ENCODE results near the gene RHPN2.
"Not testable (repeated sequence)": the region's sequence is repeated elsewhere in the genome, so short reads cannot be mapped to it uniquely, and the experiment has no call there.

Gene RHPN2

DNA sequence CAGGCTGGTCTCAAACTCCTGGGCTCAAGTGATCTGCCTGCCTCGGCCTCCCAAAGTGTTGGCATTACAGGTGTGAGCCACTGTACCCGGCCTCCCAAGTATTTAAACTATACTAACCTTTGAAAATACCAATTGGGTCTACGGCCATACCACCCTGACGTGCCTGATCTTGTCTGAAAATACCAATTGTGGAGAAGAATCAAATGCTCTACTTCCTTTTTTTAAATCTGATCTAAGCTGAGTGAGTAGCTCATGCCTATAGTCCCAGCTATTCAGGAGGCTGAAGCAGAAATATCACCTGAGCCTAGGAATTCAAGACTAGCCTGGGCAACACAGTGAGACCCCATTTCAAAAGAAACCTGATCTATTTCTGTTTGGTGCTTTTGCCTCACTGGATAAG is 53.8 kb downstream of the RHPN2 start:
- H3K27ac ChIP-seq (replicated peaks; ENCODE audit: low read length); H3K23ac ChIP-seq (ENCODE audit: low read depth, low read length, poor library complexity); H3K14ac ChIP-seq (ENCODE audit: low read length); H2BK120ac ChIP-seq (ENCODE audit: low read depth, low read length); H2BK12ac ChIP-seq (ENCODE audit: low read length); H3K79me1 ChIP-seq (ENCODE audit: low read depth, low read length); H3K9me3 ChIP-seq (replicated peaks in 1 of 2; ENCODE audit: control insufficient read depth in 2 of 2, insufficient read depth in 1 of 2, low read depth in 1 of 2, low read length in 2 of 2); H3K4me1 ChIP-seq (ENCODE audit: control insufficient read depth in 2 of 2, insufficient read depth in 1 of 2, low read depth in 1 of 2, low read length in 2 of 2); H2AK5ac ChIP-seq (ENCODE audit: low read depth, low read length); H3K27me3 ChIP-seq (ENCODE audit: control insufficient read depth in 3 of 3, insufficient read depth in 3 of 3, low read depth in 1 of 3, low read length in 3 of 3); DNase-seq (ENCODE audit: low spot score); H3K18ac ChIP-seq (ENCODE audit: low read length); H2BK5ac ChIP-seq (ENCODE audit: low read length); H2AFZ ChIP-seq (ENCODE audit: low read length); H3K4me3 ChIP-seq (ENCODE audit: low read length in 2 of 2); H2BK15ac ChIP-seq (ENCODE audit: low read length); H4K91ac ChIP-seq (ENCODE audit: low read depth, low read length, poor library complexity); H3K4ac ChIP-seq (ENCODE audit: low read length); H3K4me2 ChIP-seq (ENCODE audit: insufficient read depth, low read length, poor library complexity, severe bottlenecking); H3K9ac ChIP-seq (ENCODE audit: low read depth, low read length, poor library complexity); H4K8ac ChIP-seq (ENCODE audit: low read depth, low read length): not testable (repeated sequence)
- H3K36me3 ChIP-seq (replicated peaks in 1 of 2; ENCODE audit: control insufficient read depth in 2 of 2, insufficient read depth in 2 of 2, low read length in 2 of 2), result peaks cover 0 to 18% of the 10 kb centered on the region in 2 donors
- no CpG with 5 or more reads among the region's 4 CpGs for WGBS, 2 donors (ENCODE audit: extremely low coverage in 2 of 2, insufficient read length in 2 of 2, insufficient replicate concordance in 1 of 2)

- Histone ChIP-seq H2BK15ac (ENCODE audit: low read length) (no peak overlapping the region), H3K79me1 (ENCODE audit: low read depth, low read length) (no peaks in the 10 kb centered on the region), H3K14ac (ENCODE audit: low read length) (no peak overlapping the region), H2BK5ac (ENCODE audit: low read length) (no peak overlapping the region), H3K9ac (ENCODE audit: low read depth, low read length, poor library complexity) (no peak overlapping the region), H2AK5ac (ENCODE audit: low read depth, low read length) (no peak overlapping the region), H3K18ac (ENCODE audit: low read length) (no peak overlapping the region), H3K9me3 (replicated peaks in 1 of 2; ENCODE audit: control insufficient read depth in 2 of 2, insufficient read depth in 1 of 2, low read depth in 1 of 2, low read length in 2 of 2) (no peaks in the 10 kb centered on the region), H4K91ac (ENCODE audit: low read depth, low read length, poor library complexity) (no peak overlapping the region), H3K4ac (ENCODE audit: low read length) (no peak overlapping the region), H3K4me3 (ENCODE audit: low read length in 2 of 2) (no peak overlapping the region), H2AFZ (ENCODE audit: low read length) (no peak overlapping the region), H4K8ac (ENCODE audit: low read depth, low read length) (no peak overlapping the region), H3K23ac (ENCODE audit: low read depth, low read length, poor library complexity) (no peak overlapping the region), H3K4me2 (ENCODE audit: insufficient read depth, low read length, poor library complexity, severe bottlenecking) (no peak overlapping the region), H2BK120ac (ENCODE audit: low read depth, low read length) (no peak overlapping the region), H3K4me1 (ENCODE audit: control insufficient read depth in 2 of 2, insufficient read depth in 1 of 2, low read depth in 1 of 2, low read length in 2 of 2) (no peaks in the 10 kb centered on the region), H2BK12ac (ENCODE audit: low read length) (no peak overlapping the region), H3K27ac (replicated peaks; ENCODE audit: low read length) (no peak overlapping the region), H3K36me3 (replicated peaks in 1 of 2; ENCODE audit: control insufficient read depth in 2 of 2, insufficient read depth in 2 of 2, low read length in 2 of 2) (peaks cover 0 to 20% of the 10 kb centered on the region in 2 donors), H3K27me3 (ENCODE audit: control insufficient read depth in 3 of 3, insufficient read depth in 3 of 3, low read depth in 1 of 3, low read length in 3 of 3) (no peaks in the 10 kb centered on the region)
- DNase-seq (ENCODE audit: low spot score), result no peak
- WGBS, 2 donors (ENCODE audit: extremely low coverage in 2 of 2, insufficient read length in 2 of 2, insufficient replicate concordance in 1 of 2), result no CpG with 5 or more reads among the region's 4 CpGs
Observed at GRCh38 chr19:33008738-33009137, 56.0 kb downstream of the RHPN2 start.

DNA sequence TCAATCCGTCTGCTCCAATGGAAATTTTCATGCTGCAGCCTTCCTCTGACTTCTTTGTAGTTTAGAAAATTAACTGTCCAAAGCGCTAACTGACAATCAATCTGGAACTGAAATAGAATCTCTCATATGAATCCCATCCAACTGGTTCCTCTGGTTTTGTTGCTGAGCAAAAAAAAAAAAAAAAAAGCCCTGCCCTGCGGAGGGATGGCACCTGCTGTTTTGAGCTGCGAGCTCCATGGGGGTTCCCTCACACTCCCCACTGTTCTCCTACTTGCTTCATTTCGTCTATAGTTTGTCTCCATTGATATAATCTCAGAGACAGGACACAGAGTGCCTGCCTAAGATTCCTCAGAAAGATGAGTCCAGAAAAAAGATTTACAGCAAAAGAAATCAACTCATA is 59.2 kb downstream of the RHPN2 start:
- Histone ChIP-seq H3K9ac (ENCODE audit: low read depth, low read length, poor library complexity) (no peak overlapping the region), H3K23ac (ENCODE audit: low read depth, low read length, poor library complexity) (no peak overlapping the region), H4K8ac (ENCODE audit: low read depth, low read length) (no peak overlapping the region), H2BK120ac (ENCODE audit: low read depth, low read length) (no peak overlapping the region), H3K4ac (ENCODE audit: low read length) (no peak overlapping the region), H3K9me3 (replicated peaks in 1 of 2; ENCODE audit: control insufficient read depth in 2 of 2, insufficient read depth in 1 of 2, low read depth in 1 of 2, low read length in 2 of 2) (no peaks in the 10 kb centered on the region), H3K14ac (ENCODE audit: low read length) (no peak overlapping the region), H2BK15ac (ENCODE audit: low read length) (no peak overlapping the region), H3K18ac (ENCODE audit: low read length) (no peak overlapping the region), H3K27me3 (ENCODE audit: control insufficient read depth in 3 of 3, insufficient read depth in 3 of 3, low read depth in 1 of 3, low read length in 3 of 3) (no peaks in the 10 kb centered on the region), H3K4me2 (ENCODE audit: insufficient read depth, low read length, poor library complexity, severe bottlenecking) (no peak overlapping the region), H3K79me1 (ENCODE audit: low read depth, low read length) (no peaks in the 10 kb centered on the region), H2BK12ac (ENCODE audit: low read length) (no peak overlapping the region), H2BK5ac (ENCODE audit: low read length) (no peak overlapping the region), H2AFZ (ENCODE audit: low read length) (no peak overlapping the region), H3K27ac (replicated peaks; ENCODE audit: low read length) (no peak overlapping the region), H3K36me3 (replicated peaks in 1 of 2; ENCODE audit: control insufficient read depth in 2 of 2, insufficient read depth in 2 of 2, low read length in 2 of 2) (peaks cover 0 to 10% of the 10 kb centered on the region in 2 donors), H3K4me1 (ENCODE audit: control insufficient read depth in 2 of 2, insufficient read depth in 1 of 2, low read depth in 1 of 2, low read length in 2 of 2) (no peaks in the 10 kb centered on the region), H4K91ac (ENCODE audit: low read depth, low read length, poor library complexity) (no peak overlapping the region), H3K4me3 (ENCODE audit: low read length in 2 of 2) (no peak overlapping the region), H2AK5ac (ENCODE audit: low read depth, low read length) (no peak overlapping the region)
- DNase-seq (ENCODE audit: low spot score), result no peak
- WGBS, 2 donors (ENCODE audit: extremely low coverage in 2 of 2, insufficient read length in 2 of 2, insufficient replicate concordance in 1 of 2), result no CpG with 5 or more reads among the region's 5 CpGs

GRCh38 chr19:33003424-33004024 is 61.2 kb downstream of the RHPN2 start:
- H3K18ac ChIP-seq (ENCODE audit: low read length); H2BK5ac ChIP-seq (ENCODE audit: low read length); H3K9me3 ChIP-seq (replicated peaks in 1 of 2; ENCODE audit: control insufficient read depth in 2 of 2, insufficient read depth in 1 of 2, low read depth in 1 of 2, low read length in 2 of 2); H3K4me1 ChIP-seq (ENCODE audit: control insufficient read depth in 2 of 2, insufficient read depth in 1 of 2, low read depth in 1 of 2, low read length in 2 of 2); H3K9ac ChIP-seq (ENCODE audit: low read depth, low read length, poor library complexity); H3K79me1 ChIP-seq (ENCODE audit: low read depth, low read length); H3K36me3 ChIP-seq (replicated peaks in 1 of 2; ENCODE audit: control insufficient read depth in 2 of 2, insufficient read depth in 2 of 2, low read length in 2 of 2); H3K4me2 ChIP-seq (ENCODE audit: insufficient read depth, low read length, poor library complexity, severe bottlenecking); H2BK12ac ChIP-seq (ENCODE audit: low read length); DNase-seq (ENCODE audit: low spot score); H3K27me3 ChIP-seq (ENCODE audit: control insufficient read depth in 3 of 3, insufficient read depth in 3 of 3, low read depth in 1 of 3, low read length in 3 of 3); H2BK15ac ChIP-seq (ENCODE audit: low read length); H4K91ac ChIP-seq (ENCODE audit: low read depth, low read length, poor library complexity); H2AFZ ChIP-seq (ENCODE audit: low read length); H3K27ac ChIP-seq (replicated peaks; ENCODE audit: low read length); H3K23ac ChIP-seq (ENCODE audit: low read depth, low read length, poor library complexity); H4K8ac ChIP-seq (ENCODE audit: low read depth, low read length); H2AK5ac ChIP-seq (ENCODE audit: low read depth, low read length); H3K4me3 ChIP-seq (ENCODE audit: low read length in 2 of 2); H3K4ac ChIP-seq (ENCODE audit: low read length); H2BK120ac ChIP-seq (ENCODE audit: low read depth, low read length); H3K14ac ChIP-seq (ENCODE audit: low read length): not testable (repeated sequence)
- WGBS, 2 donors (ENCODE audit: extremely low coverage in 2 of 2, insufficient read length in 2 of 2, insufficient replicate concordance in 1 of 2), result no CpG with 5 or more reads among the region's 6 CpGs
